ENCODE data around the gene ROBO1. TPM values are rescaled to one million over a fixed set of nuclear protein-coding genes. Genes with fewer than 3 reads are reported as not detected.

Gene ROBO1
- total RNA-seq, 2 donors from 2014 or later = 7.6 to 19.7 TPM

DNA sequence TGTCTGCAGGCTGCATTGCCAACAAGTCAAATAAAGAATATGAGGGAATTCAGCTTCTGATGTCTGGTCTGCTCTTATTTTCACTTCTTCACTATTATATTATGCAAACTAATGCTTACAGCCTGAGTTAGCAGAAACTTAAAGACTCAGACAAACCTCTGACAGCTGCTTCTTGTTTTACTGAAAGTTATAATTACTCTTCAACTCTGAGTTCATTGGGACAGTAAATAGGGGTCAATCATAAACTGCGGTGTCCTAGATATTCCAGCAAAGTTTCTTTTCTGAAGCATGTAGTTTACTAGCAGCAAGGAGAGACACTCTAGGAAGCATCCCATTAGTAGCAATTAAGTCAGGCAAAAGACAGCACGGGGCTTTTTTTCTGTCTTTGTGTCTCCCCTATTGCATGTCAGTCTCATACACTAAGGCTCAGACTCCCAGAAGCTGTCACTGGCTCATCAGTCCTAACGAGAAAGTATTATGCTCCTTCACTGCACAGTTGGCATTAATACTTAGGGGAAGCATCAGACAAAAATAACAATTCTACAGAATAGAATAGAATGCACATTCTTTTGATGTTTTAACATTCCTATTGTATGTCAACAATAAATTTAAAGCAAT is 1060.8 kb downstream of the ROBO1 start:
- no peaks in the 10 kb centered on the region for H3K9me3 ChIP-seq
- no peaks in the 10 kb centered on the region for H3K27me3 ChIP-seq
- H3K4me1 ChIP-seq = no peaks in the 10 kb centered on the region
- no peak overlapping the region for H3K4me3 ChIP-seq
- H3K27ac ChIP-seq = no peak overlapping the region
- DNase-seq (ENCODE audit: low spot score) = no peak
- H3K36me3 ChIP-seq = no peaks in the 10 kb centered on the region
- TF ChIP-seq, protein P1, sequence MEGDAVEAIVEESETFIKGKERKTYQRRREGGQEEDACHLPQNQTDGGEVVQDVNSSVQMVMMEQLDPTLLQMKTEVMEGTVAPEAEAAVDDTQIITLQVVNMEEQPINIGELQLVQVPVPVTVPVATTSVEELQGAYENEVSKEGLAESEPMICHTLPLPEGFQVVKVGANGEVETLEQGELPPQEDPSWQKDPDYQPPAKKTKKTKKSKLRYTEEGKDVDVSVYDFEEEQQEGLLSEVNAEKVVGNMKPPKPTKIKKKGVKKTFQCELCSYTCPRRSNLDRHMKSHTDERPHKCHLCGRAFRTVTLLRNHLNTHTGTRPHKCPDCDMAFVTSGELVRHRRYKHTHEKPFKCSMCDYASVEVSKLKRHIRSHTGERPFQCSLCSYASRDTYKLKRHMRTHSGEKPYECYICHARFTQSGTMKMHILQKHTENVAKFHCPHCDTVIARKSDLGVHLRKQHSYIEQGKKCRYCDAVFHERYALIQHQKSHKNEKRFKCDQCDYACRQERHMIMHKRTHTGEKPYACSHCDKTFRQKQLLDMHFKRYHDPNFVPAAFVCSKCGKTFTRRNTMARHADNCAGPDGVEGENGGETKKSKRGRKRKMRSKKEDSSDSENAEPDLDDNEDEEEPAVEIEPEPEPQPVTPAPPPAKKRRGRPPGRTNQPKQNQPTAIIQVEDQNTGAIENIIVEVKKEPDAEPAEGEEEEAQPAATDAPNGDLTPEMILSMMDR (IDR thresholded peaks at IDR 0.05) = no peak

DNA sequence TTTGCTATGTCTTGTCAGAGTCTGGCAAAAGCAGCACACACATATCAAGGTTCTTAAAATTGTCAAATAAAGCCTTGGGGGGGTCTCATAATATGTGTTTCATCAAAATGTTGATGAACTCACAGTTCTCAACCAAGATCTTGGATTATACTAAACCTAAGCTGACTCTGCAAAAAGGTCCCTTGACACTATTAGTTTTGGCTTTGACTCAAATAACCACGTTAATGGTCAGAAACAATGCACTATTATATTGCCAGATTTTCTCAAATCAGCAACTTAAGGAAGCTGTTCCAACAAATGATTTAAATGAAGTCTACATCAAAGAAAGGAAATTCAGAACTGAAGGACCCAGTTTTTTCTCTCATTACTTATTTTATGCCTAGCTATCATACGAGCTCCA is 1063.9 kb downstream of the ROBO1 start:
- DNase-seq (ENCODE audit: low spot score) = no peak
- TF ChIP-seq, protein P1 (IDR thresholded peaks at IDR 0.05) = no peak
- no peaks in the 10 kb centered on the region for H3K4me1 ChIP-seq

DNA sequence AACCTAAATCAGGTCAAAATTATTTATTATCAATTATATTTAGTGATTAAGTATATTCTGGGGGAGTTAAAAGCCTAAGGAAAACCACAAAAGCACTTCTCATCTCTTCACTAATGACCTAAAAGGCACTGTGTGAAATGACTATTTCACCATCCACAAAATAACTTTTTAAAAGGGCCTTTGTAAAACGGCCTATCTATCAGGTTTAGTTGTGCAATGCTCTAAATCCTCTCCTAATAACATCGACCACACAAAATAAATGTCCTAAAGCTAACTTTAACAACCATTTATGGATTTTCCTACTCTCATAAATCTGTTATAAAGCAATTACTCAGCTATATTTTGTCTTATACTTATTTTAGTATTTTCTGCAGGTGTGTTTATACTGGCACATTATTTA is 1066.3 kb downstream of the ROBO1 start:
- no peaks in the 10 kb centered on the region for H3K27me3 ChIP-seq
- no peaks in the 10 kb centered on the region for H3K9me3 ChIP-seq
- no peak for DNase-seq (ENCODE audit: low spot score)
- no peak overlapping the region for H3K27ac ChIP-seq
- no peaks in the 10 kb centered on the region for H3K4me1 ChIP-seq
- no peaks in the 10 kb centered on the region for H3K36me3 ChIP-seq
- TF ChIP-seq, protein P1 (IDR thresholded peaks at IDR 0.05) = no peak
- H3K4me3 ChIP-seq = no peak overlapping the region

More for the DNA sequence above, 1063.9 kb downstream of the ROBO1 start:
- Histone ChIP-seq H3K27ac (no peak overlapping the region), H3K4me3 (no peak overlapping the region), H3K36me3 (no peaks in the 10 kb centered on the region), H3K27me3 (no peaks in the 10 kb centered on the region), H3K9me3 (no peaks in the 10 kb centered on the region)

DNA sequence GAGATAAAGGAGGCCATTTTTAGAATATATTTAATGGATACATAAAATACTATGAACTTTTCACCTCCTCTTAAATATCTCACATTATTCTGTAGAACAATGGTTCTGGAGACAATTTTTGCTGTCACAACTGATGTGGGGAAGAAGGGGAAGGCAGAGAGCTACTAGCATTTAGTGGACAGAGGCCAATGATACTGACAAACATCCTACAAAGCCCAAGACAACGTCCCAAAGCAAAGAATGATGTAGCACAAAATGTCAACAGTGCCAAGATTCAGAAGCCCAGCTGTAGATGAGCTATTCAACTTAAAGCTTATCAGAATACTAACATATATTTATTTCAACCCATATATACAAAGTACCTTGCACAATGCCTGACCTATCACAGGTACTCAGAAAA is 1069.4 kb downstream of the ROBO1 start:
- H3K27me3 ChIP-seq = no peaks in the 10 kb centered on the region
- TF ChIP-seq, protein P1 (IDR thresholded peaks at IDR 0.05) = no peak
- no peak for DNase-seq (ENCODE audit: low spot score)

DNA sequence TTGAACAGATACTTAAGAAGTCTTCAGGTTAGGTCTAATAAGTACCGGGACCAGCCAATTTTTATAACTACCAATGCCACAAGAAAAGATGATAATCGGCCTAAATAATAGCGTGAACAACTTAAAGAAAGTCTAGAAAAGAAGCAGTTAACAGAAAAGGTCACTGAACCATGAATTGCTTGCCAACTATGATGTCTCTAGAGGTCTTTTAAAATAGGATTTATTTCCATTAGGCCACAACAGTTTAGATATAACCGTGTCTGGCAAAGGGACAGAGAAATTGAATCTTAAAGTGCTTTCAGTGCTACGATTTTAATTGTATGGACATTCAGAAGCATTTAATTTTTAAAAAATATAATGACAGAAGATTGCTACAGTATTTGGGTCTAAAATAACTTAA is 1070.4 kb downstream of the ROBO1 start:
- Histone ChIP-seq H3K36me3 (no peaks in the 10 kb centered on the region), H3K9me3 (no peaks in the 10 kb centered on the region), H3K4me3 (no peak overlapping the region), H3K27ac (no peak overlapping the region), H3K27me3 (no peaks in the 10 kb centered on the region), H3K4me1 (no peaks in the 10 kb centered on the region)
- no peak for DNase-seq (ENCODE audit: low spot score)
- TF ChIP-seq, protein P1 (IDR thresholded peaks at IDR 0.05) = no peak

More for the DNA sequence above, 1069.4 kb downstream of the ROBO1 start:
- Histone ChIP-seq H3K4me1 (no peaks in the 10 kb centered on the region), H3K4me3 (no peak overlapping the region), H3K9me3 (no peaks in the 10 kb centered on the region), H3K36me3 (no peaks in the 10 kb centered on the region), H3K27ac (no peak overlapping the region)

DNA sequence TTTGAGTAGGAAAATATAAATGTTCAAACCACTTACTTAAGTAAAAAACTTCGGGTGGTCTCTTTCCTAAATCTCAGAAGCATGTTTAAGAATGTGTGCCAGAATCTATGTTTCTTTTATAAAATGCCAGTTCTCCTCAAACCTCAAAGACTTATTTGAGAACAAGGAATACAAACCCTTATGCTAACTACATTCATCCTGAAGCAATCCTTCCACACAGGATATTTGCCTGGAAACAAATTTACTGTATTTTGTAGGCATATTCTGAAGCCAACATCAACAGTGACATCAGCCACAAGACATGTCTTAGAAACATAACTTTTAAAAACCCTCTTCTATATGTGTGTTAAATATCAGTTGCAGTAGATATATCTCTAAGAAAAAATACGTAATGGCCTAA is 1077.0 kb downstream of the ROBO1 start:
- Histone ChIP-seq H3K4me1 (no peaks in the 10 kb centered on the region), H3K36me3 (no peaks in the 10 kb centered on the region), H3K27ac (no peak overlapping the region), H3K27me3 (no peaks in the 10 kb centered on the region), H3K4me3 (no peak overlapping the region), H3K9me3 (no peaks in the 10 kb centered on the region)
- DNase-seq (ENCODE audit: low spot score) = no peak
- TF ChIP-seq, protein P1 (IDR thresholded peaks at IDR 0.05) = no peak

Data from right atrium auricular region (tissue), 2 donors.